ENCODE measurements around the gene CMAS.

CMAS gene

DNA sequence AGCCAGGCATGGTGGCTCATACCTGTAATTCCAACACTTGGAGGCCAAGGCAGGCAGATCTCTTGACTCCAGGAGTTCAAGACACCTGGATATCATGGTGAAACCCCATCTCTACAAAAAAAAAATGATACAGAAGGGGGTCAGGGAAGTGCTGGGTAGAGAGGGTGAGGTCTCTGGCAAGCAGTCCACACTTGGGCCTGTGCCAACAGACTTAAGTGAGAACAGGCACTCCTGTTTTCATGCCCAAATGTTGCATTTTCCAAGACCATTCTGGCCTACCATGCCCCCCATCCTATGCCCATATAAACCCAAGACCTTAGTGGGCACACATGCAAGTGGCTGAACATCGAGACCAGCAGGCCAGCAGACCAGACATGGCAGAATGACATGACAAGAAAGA, 16.0 kb upstream of the CMAS start:
- TF ChIP-seq, protein P1, sequence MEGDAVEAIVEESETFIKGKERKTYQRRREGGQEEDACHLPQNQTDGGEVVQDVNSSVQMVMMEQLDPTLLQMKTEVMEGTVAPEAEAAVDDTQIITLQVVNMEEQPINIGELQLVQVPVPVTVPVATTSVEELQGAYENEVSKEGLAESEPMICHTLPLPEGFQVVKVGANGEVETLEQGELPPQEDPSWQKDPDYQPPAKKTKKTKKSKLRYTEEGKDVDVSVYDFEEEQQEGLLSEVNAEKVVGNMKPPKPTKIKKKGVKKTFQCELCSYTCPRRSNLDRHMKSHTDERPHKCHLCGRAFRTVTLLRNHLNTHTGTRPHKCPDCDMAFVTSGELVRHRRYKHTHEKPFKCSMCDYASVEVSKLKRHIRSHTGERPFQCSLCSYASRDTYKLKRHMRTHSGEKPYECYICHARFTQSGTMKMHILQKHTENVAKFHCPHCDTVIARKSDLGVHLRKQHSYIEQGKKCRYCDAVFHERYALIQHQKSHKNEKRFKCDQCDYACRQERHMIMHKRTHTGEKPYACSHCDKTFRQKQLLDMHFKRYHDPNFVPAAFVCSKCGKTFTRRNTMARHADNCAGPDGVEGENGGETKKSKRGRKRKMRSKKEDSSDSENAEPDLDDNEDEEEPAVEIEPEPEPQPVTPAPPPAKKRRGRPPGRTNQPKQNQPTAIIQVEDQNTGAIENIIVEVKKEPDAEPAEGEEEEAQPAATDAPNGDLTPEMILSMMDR (IDR thresholded peaks at IDR 0.05; ENCODE audit: low read depth, low read length, missing control alignments) = no peak
- Histone ChIP-seq H3K36me3 (replicated peaks) (no peaks in the 10 kb centered on the region), H3K27ac (no peak overlapping the region), H3K27me3 (replicated peaks) (no peaks in the 10 kb centered on the region), H3K4me3 (ENCODE audit: low read depth, low read length) (no peak overlapping the region)
- in situ Hi-C loops (cut with HindIII; ENCODE audit: low pct_ligation_motif_present, low sequenced_read_pairs) = no loop called here
- DNase-seq = no peak

DNA sequence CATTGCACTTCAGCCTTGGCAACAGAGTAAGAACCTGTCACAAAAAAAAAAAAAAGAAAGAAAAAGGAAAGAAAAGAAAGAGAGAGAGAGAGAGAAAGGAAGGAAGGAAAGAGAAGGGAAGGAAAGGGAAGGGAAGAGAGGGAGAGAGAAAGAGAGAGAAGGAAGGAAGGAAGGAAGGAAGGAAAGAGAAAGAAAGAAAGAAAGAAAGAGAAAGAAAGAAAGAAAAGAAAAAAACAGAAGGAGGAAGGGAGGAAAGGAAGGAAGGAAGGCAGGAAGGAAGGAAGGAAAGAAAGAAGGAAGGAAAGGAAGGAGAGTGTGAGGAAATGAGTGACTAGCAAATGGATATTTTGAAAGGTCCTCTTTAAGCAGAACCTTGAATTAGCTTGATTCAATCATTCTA, 13.3 kb upstream of the CMAS start:
- Histone ChIP-seq H3K36me3 (replicated peaks) (no peaks in the 10 kb centered on the region), H3K27me3 (replicated peaks) (no peaks in the 10 kb centered on the region), H3K27ac (no peak overlapping the region), H3K4me3 (ENCODE audit: low read depth, low read length) (no peak overlapping the region)
- in situ Hi-C loops (cut with HindIII; ENCODE audit: low pct_ligation_motif_present, low sequenced_read_pairs) = no loop called here
- DNase-seq = no peak
- TF ChIP-seq, protein P1 (IDR thresholded peaks at IDR 0.05; ENCODE audit: low read depth, low read length, missing control alignments) = no peak

DNA sequence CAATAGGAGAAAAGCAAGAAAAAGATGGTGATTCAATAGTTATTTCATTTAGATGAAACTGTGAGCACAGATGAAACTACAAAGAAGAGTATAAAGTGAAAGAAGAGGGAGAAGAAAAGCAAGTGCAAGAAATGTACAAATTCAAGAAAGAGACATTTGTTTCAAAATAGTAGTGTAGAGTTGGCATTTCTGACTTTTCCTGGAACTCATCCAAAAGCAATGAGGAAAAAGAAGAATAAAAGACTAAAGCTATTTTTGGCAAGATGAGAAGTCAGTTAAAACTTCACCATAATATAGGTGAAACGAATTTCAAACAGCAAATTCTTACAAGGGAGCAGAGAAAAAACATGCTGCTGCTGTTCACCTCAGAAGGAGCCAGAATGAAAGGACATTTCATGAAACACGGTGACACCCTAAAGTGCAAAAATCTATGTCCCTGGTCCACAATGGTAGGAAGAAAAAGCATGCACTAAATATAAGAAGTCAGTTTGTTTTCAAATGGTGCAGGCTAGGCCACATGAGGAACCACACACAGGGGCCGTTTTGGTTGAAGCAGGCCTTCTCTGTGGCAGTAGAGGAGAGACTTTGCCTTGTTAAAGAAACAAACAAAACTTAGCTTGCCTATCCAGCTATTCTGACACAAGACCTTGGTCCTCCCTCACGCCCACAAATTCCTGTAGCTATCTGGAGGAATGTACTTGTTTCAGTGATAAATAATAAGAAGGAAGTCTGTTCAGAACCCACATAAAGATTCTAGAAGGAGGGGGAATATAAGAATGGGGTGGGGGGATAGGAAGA, 11.1 kb upstream of the CMAS start:
- DNase-seq = peak; percentile 36
- H3K36me3 ChIP-seq (replicated peaks) = no peaks in the 10 kb centered on the region
- in situ Hi-C loops (cut with HindIII; ENCODE audit: low pct_ligation_motif_present, low sequenced_read_pairs) = no loop called here
- no peak overlapping the region for H3K27ac ChIP-seq
- H3K27me3 ChIP-seq (replicated peaks) = no peaks in the 10 kb centered on the region
- H3K4me3 ChIP-seq (ENCODE audit: low read depth, low read length) = no peak overlapping the region
- TF ChIP-seq, protein P1 (IDR thresholded peaks at IDR 0.05; ENCODE audit: low read depth, low read length, missing control alignments) = no peak

DNA sequence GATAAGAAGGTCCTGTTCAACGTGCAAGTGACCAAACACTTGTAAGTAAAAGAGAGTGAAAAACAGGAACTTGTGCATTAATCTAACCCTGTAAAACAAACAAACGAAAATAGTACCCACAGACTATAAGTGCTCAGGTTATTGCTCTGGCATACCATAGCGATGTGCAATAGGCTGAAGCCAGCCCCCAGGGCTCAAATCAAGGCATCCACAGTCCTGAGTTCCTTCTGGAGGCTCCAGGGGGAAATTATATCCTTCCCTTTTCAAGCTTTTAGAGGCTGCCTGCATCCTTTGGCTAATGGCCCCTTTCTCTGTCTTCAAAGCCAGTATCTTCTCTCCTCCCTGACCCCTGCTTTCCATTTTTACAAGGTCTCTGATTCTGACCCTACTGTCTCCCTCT, 8.1 kb upstream of the CMAS start:
- in situ Hi-C loops (cut with HindIII; ENCODE audit: low pct_ligation_motif_present, low sequenced_read_pairs) = no loop called here
- Histone ChIP-seq H3K27ac (no peak overlapping the region), H3K4me3 (ENCODE audit: low read depth, low read length) (no peak overlapping the region), H3K27me3 (replicated peaks) (no peaks in the 10 kb centered on the region), H3K36me3 (replicated peaks) (no peaks in the 10 kb centered on the region)
- DNase-seq = no peak
- TF ChIP-seq, protein P1 (IDR thresholded peaks at IDR 0.05; ENCODE audit: low read depth, low read length, missing control alignments) = no peak

DNA sequence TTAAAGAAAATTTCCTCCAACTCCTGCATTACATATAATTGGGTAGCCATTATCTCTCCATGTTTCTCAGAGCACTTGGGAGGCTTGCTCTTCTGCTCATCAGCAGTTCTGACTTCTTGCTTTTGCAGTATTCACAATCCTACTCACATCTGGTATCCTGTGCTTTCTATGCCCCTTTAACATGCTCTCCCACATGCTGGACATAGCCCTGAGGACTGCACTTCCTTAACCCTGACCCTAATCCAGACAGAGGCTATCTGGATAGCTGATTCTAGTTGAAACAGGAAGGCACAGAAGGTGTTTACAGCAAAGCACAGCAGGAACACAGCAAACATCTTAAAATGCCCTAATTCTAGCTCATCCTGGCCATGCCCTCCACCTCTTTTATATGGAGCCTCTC, 7.3 kb upstream of the CMAS start:
- TF ChIP-seq, protein P1 (IDR thresholded peaks at IDR 0.05; ENCODE audit: low read depth, low read length, missing control alignments) = no peak
- Histone ChIP-seq H3K27ac (no peak overlapping the region), H3K4me3 (ENCODE audit: low read depth, low read length) (no peak overlapping the region), H3K36me3 (replicated peaks) (no peaks in the 10 kb centered on the region), H3K27me3 (replicated peaks) (no peaks in the 10 kb centered on the region)
- in situ Hi-C loops (cut with HindIII; ENCODE audit: low pct_ligation_motif_present, low sequenced_read_pairs) = no loop called here
- DNase-seq = no peak

DNA sequence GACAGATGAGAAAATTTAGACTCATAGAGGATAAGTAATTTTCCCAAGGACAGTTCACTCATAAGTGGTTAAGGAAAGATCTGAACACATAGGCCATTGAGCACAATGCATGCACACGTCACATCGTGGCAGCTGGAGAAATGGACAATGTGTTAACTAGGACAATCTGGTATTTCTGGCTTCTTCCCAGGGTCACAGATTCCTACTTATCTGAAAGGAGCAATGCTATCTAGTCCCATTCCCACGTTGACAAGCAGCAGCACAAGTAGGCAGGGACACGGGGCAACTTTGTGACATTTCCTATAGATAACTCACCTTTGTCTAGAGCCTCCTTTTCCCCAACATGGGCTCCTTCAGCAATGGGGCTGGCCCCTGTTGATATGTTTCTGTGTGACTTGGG, 6.7 kb upstream of the CMAS start:
- DNase-seq = no peak
- Histone ChIP-seq H3K27me3 (replicated peaks) (no peaks in the 10 kb centered on the region), H3K27ac (no peak overlapping the region), H3K4me3 (ENCODE audit: low read depth, low read length) (no peak overlapping the region), H3K36me3 (replicated peaks) (no peaks in the 10 kb centered on the region)
- in situ Hi-C loops (cut with HindIII; ENCODE audit: low pct_ligation_motif_present, low sequenced_read_pairs) = no loop called here
- TF ChIP-seq, protein P1 (IDR thresholded peaks at IDR 0.05; ENCODE audit: low read depth, low read length, missing control alignments) = no peak

All from brain microvascular endothelial cell (primary cell).